HG02623 (cell line): ENCODE measurements around the gene MED17.
A peak's percentile ranks its signal among the peaks of the same experiment; 100 is the strongest.
"Not testable (repeated sequence)": the region's sequence is repeated elsewhere in the genome, so short reads cannot be mapped to it uniquely, and the experiment has no call there.

Experiments used
- ATAC-seq: cut with Tn5 transposase; IDR thresholded peaks from one replicate; pipeline ENCODE4 v1.9.1; 2021; ENCODE audit warnings: moderate library complexity; ENCODE audit not compliant: unreplicated experiment

The MED17 gene, protein sequence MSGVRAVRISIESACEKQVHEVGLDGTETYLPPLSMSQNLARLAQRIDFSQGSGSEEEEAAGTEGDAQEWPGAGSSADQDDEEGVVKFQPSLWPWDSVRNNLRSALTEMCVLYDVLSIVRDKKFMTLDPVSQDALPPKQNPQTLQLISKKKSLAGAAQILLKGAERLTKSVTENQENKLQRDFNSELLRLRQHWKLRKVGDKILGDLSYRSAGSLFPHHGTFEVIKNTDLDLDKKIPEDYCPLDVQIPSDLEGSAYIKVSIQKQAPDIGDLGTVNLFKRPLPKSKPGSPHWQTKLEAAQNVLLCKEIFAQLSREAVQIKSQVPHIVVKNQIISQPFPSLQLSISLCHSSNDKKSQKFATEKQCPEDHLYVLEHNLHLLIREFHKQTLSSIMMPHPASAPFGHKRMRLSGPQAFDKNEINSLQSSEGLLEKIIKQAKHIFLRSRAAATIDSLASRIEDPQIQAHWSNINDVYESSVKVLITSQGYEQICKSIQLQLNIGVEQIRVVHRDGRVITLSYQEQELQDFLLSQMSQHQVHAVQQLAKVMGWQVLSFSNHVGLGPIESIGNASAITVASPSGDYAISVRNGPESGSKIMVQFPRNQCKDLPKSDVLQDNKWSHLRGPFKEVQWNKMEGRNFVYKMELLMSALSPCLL

GRCh38 chr11:93784145-93784934 lies at the start of gene MED17:
TSS of gene MED17 (plus strand) at chr11:93784282. CDS start at chr11:93784514, 232 bp downstream.
- peak; percentile 96 for ATAC-seq

- no peak for ATAC-seq
Measured at GRCh38 chr11:93734427-93735222, 49.5 kb upstream of the MED17 start.

DNA sequence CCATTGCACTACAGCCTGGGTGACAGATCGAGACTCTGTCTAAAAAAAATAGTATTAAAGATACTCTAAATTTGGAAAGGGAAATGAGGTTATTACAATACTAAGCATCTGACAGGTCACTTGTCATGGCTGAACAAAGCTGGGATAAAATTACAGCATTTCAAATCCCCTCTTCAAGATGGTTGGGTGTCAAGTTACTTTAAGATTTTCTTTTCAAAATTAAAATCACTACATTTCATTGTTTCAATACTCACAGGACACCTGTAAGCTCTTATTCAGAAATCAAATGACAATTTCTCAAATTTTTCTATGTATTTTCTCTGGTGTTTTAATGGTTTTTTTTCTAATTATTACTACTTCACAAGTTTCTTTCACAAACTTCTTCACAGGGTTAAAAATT lies 48.5 kb upstream of the MED17 start:
- no peak for ATAC-seq

DNA sequence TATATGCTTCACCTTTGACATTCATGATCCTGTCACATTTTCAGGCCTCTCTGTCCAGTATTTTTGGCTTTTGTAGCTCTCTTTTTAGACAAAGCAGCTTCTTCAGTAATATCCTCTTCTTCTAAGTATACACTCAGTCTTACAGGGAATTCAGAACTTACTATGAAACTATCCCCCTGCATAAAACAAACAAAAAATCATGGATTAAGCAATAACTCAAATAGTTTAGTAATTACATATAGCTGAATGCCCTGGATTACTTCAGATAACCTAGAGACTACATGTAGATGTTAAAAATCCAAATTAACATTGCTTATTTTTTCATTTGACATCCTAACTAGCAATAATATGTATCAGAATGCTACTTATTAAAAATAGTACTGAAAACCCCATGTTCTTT lies 48.0 kb upstream of the MED17 start:
- no peak for ATAC-seq

GRCh38 chr11:93737904-93738612 lies 46.0 kb upstream of the MED17 start:
- no peak for ATAC-seq

- ATAC-seq, result no peak
Measured at GRCh38 chr11:93738647-93739081, 45.4 kb upstream of the MED17 start.

DNA sequence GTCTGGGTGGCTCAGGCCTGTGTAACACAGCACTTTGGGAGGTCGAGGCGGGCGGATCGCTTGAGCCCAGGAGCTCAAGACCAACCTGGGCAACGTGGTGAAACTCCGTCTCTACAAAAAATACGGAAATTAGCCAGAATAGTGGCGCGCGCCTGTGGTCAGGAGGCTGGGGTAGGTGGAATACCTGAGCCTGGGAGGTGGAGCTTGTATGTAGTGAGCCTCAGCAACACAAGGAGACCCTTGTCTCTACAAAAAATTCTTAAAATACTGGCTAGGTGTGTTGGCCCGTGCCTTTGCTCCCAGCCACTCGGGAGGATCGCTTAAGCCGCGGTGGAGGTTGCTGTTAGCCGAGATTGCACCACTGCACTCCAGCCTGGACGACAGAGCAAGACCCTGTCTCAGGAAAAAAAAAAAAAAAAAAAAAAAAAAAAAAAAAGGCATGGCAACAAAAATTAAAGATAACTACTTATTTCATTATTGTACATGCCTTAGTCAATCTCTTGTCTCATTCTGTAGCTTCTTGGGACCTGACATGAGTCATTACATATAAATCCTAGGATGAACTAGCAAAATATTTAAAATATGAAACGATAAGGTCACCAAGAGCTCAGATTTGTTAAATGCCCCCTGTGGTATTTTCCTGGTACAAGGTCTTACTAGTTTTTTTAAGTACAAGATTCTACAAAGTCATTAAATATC lies 43.9 kb upstream of the MED17 start:
- ATAC-seq, result peak; percentile 16

- peak; percentile 26 for ATAC-seq
Measured at GRCh38 chr11:93740730-93741093, 43.4 kb upstream of the MED17 start.

DNA sequence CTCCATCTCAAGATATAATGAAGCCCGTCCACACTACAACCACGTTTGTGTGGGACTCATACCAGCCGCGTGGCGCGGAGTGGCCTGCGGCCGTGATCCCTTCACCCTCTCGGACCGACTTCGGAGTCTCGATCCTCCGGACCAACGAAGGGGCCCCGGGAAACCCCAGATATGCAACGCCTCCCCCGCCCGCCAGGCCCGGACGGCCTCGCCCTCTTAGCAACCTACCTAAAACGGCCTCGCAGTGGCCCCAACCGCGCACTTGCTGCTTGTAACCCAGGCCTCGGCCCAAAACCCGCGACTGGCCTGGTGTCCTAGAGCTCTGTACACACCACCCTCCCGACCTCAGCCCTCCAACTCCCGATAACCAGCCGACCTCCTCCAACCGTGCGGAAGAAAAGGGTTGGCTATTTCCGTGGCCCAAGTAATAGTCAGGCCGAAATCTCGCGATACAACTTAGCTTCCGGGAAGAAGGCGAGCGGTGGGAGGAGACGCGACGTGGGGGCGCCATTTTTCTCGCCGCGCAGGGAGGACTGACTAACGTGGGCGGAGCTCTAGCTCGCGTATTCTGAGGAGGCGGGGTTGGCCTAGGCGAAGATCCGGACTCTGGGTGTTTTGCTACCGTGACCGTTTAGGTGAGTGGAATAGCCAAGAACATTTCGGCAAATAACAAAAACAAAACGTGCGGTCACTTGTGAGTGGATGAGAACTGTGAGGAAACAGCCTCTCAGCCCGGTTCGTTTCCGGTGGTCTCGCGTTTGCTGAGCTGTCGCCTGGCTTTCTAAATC lies 42.8 kb upstream of the MED17 start, which contains the start of the genes C11orf54 and TAF1D:
C11orf54 (plus strand) TSS at position 579 of the 788 bp plus-strand sequence. CDS start 5,722 bp downstream, outside the sequence.
TAF1D (minus strand) TSS at position 402 of the 788 bp plus-strand sequence. CDS start 2,191 bp downstream, outside the sequence.
- peak; percentile 82 for ATAC-seq

GRCh38 chr11:93741882-93742226 lies 42.2 kb upstream of the MED17 start:
- ATAC-seq, result peak; percentile 10

GRCh38 chr11:93743291-93743690 lies 40.8 kb upstream of the MED17 start:
- ATAC-seq, result no peak

- ATAC-seq, result no peak
Measured at GRCh38 chr11:93744669-93745004, 39.4 kb upstream of the MED17 start.

GRCh38 chr11:93745005-93745755 lies 38.9 kb upstream of the MED17 start:
- not testable (repeated sequence) for ATAC-seq

DNA sequence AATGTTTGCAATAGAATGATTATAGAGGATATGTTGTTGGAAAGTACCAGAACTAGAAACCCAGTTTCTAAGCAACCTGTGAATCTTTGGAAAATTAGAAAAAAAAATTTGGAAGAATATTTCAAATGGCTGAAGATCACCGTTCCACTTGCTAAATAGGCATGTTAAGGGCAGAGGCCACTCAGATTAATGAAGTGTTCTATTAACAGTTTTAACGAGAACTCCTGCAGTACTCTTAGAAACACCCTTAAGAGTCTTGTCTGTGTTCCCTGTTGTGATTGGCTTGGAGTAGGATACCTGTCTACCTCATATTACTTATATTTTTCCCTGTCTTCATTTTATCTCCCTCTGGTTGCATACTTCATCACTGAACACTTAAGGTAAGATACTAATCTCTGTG lies 38.0 kb upstream of the MED17 start:
- ATAC-seq, result no peak

GRCh38 chr11:93747122-93747521 lies 37.0 kb upstream of the MED17 start:
- ATAC-seq, result peak; percentile 84

- ATAC-seq, result no peak
Measured at GRCh38 chr11:93751001-93751400, 33.1 kb upstream of the MED17 start.

DNA sequence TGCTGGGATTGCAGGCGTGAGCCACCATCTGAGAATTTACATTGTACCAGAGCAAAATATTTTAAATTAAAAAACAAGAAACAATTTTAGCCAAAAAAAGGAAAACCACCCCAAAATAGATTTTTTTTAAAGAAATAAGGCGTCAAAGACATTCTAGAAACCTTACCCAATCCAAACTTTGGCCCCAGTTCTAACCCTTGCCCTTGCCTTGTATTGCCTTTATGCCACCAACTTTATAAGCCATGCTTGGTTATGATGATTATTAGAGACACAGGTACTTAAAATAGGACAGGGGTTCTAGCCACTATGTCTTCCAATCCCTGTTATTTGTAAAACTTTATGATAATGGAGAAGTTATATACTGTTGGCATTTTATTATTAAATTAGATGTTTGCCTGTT lies 30.8 kb upstream of the MED17 start:
- no peak for ATAC-seq

- ATAC-seq, result peak; percentile 43
Measured at GRCh38 chr11:93756748-93757147, 27.3 kb upstream of the MED17 start.
